HG03442 (cell line): ENCODE measurements around the gene TDRD10.

Experiments
- ATAC-seq: cut with Tn5 transposase; IDR thresholded peaks from one replicate; pipeline ENCODE4 v1.9.1; 2021; ENCODE audit warnings: mild to moderate bottlenecking, moderate library complexity; ENCODE audit not compliant: unreplicated experiment

TDRD10 gene

DNA sequence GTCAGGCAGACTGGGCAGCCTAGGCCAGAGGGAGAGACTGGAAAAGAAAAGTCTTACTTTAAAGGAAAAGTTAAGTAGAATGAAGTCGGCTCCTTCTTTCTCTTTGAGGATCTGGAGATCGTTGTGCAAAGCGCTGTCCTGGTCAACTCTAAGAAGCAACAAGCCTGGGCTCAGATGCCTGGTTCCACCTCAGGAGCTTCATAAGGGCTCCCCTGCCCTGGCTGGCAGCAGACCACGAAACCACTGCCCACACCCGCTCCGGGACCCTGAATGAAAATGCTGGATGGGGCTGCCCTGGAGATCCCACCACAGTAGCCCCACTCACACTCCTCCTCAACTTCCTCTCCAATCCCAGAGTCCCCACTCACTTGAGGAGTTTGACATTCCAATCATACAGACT, 50.0 kb downstream of the TDRD10 start:
- no peak for ATAC-seq

DNA sequence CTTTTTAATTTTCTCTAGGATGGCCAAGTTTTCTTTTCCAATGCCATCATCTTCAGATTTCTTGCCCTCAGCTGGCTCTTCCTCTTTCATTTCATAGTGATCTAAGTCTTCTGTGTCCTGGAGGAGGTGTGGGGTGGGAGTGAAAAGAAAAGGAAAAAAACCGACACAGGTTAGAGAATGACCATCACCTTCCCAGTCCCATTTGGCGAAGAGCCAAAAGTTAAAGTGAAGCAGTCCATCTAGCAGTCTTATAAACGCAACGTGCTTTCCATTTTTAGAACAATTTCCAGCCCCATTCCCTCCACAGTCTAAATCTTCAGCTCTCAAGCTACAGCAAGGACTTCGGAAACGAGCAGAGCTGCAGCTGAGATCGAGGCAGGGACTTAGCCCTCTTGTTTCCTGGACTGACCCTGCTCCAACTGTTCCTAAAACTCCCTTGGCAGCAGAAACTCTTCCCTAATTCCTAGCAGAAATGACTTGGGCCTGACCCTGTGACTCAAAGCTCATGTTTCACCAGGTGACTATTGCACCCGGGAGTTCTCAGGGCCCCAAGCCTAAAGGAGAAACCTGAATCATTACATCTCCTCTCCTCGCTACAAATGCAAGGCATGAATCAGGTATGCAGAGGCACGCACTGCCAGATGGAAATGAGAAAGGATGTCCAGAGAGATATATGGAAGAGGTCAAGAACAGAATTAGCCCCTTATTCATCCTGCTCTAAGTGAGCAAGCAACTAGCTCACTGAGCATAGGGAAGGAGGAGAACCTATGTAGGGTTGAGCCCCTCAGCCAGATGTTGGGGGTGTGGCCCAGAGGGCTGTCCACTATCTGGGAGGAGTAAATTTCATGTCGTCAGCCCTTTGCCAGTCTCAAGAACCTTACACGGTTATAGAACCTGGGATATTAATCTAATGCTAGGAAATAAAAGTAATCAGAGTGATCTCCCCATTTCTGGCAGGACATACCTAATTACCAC, 51.3 kb downstream of the TDRD10 start:
- no peak for ATAC-seq

DNA sequence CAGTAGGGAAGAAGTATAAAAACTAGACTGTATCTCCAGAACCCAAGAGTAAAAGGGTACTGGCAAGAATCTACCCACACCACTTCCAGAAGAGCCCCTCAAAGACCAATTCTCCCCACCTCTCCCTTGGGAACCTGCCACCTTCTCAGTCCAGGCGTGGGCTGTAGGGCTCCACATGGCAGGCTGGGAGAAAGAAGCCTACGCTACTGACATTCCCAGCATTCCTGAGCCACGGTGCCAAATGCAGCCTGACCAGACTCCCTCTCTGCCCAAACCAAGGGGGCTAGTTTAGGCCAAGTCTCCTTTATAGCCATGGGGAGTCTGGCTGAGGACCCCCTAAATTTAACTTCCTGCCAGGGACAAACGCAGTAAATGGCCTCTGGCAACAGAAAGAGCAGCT, 54.4 kb downstream of the TDRD10 start:
- no peak for ATAC-seq

DNA sequence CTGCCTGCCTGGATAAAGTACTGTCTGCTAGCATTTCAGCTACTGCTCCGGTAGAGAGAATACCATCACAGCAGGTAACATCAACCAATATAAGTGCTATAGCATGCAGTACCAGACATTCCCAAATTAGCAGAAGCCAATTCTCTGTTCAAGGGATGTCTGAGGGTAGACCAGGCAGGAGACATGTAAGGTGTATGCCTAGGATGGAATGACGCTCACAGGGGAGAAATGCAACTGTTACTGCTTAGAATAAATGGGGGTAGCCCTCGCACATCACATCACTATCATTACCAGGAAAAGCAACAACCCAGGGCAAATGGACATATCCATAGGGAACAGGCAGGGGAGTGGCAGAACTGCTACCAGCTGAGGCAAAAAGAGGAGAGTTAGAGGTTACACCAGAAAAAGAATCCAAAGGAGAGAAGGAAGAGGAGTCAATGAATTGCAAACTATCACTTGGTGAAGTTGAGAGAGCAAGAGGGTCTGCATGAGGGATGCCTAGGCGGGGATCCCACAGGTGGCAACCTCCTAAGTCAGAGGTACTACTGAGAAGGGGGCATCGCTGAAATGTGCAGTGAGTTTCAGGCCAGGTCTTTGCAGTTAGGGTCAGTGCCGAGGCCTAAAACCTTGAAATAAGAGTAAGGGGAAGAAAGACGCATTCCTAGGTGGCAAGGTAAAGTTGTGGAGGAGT, 55.4 kb downstream of the TDRD10 start:
- no peak for ATAC-seq

DNA sequence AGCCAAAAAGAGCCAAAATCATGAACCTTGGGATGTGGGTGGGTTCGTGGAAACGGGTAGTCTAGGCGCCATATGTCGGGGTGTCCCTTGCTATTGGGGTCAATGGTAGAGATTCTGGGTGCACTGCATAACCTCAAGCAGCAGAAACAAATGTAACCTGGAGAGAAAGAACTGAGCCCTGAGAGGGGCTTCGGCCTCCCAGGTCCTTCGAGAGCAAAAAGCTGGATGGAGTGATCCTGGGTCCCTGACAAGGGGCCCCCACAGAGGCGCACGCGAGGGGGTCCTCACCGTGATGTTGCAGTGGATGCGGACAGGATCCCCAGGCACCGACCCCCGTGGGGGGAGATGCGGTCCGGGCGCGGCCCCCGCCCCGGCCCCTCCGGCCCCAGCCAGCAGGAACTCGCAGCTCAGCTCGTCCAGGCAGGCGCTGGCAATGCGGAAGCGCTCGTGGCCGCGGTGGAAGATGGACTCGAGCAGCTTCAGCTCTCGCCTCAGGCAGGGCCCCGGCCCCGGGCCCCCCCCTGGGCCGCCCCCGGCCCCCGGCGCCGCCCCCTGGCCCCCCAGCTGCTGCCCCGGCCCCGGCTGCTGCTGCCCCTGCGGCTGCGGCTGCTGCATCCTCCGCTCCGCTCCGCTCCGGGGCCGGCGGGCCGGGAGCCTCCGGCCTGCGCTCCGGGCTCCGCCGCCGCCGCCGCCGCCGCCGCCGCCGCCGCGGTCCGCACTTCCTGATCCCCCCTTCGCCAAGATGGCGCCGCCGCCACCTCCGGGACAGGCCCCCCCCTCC, 56.1 kb downstream of the TDRD10 start, which contains the start of gene UBE2Q1:
Gene UBE2Q1 (minus strand): TSS at position 724 of the 781 bp plus-strand sequence. CDS start 109 bp downstream, at position 615.
- ATAC-seq, result peak; percentile 13

DNA sequence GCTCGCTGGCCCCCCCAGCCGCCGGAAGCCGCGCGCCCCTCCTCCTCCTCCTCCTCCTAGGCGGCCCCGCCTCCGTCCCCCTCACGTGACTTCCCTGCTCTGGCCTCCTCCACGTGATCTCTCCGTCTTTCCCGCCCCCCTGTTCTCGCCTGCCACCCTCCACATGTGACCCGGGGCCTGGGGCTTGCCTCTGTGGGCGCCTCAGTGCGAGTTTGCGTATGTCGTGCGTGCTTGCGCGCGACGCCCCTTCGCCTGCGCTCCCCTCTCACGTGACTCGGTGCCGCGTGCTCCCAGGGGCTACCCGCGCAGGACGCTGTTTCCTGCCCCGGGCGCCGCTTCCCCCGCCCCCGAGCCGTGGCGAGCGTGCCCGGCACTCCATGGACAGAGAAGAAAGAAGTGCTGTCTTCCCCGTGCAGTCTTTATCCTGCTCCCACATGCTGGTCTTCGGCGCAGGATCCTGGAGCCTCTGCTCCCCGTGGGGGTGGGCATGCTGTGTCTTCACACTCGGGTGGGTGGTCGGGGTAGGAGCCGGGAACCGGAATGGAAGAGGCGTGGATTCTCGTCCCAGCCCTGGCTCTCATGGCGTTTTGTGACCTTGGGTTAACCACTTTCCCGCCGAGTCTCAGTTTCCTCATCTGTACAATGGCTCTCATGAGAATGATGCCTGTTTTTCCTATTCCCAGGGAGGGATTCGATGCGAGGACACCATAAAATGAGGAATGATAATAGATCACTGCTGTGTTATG, 56.9 kb downstream of the TDRD10 start:
- peak; percentile 84 for ATAC-seq

DNA sequence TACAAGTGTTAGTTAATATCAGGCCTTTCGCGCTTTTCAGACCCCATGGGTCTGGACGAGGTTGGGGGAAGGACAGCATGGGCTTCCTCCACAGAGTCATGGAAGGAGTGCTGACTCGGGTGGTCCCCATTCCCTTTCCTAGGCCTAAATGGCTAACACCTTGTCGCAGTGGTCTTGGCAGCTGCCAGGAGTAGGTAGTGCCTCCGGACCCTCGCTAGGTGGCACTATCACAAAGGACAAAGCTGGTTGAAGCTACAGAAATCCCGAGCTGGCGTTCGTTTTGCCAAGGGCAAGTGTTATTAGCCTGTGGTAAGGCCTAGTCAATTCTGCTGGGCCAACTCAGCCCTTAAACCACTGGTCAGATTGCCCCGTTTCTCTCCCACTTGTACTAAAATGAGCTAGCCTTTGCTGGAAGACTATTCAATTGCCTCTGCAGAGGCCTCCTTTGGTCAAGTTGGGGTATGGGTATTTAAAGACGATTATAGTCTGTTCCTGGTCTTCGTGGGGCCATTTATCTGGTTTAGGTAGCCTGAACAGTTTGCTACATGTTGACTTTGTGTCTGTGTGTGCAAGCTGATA, 57.5 kb downstream of the TDRD10 start:
- ATAC-seq, result peak; percentile 28

DNA sequence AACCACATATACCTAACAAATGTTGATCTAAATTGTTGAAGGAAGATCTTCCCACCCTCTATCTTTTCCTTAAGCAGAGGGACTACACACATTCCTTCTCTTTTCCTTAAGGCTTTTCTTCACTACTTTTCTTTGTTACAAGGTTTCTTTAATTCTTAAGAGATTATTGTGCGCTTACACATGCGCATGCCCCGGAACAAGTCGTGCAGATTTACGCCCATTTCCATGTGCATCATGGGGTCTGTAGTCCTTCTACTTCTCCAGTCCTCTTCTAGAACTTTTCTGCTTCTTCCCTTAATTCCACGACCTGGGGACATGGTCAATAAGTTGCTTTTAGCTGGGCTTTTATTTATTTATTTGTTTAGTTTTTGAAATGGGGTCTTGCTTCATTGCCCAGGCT, 63.9 kb downstream of the TDRD10 start:
- no peak for ATAC-seq

DNA sequence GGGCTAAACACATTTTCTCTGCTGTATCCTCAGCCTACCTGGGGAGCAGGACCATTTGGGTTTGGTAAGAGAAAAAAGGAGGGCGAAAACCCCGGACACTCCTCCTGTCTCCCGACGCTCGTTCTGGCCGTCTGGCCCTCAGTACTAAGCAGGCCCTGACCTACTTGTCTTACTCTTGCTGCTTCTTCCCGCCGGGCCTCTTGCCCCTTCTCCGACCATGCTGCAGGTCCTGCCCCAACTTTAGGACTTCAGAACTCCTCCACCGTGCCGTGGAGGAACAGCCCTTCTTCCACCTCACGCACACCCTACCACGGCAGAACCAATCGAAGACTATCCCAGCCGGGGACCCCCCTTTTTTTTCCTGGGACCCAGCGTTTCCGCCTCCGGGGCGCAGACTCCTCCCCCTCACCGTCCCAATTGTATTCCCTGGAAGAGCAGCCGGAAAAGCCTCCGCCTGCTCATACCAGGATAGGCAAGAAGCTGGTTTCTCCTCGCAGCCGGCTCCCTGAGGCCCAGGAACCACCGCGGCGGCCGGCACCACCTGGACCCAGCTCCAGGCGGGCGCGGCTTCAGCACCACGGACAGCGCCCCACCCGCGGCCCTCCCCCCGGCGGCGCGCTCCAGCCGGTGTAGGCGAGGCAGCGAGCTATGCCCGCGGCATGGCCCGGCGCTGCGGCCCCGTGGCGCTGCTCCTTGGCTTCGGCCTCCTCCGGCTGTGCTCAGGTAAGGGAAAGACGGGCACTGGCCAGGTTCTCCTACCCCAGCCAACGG, 65.6 kb downstream of the TDRD10 start, which contains the start of gene CHRNB2:
Gene CHRNB2 (plus strand): TSS at position 393 of the 771 bp plus-strand sequence. CDS start 267 bp downstream, at position 660.
- ATAC-seq, result no peak

DNA sequence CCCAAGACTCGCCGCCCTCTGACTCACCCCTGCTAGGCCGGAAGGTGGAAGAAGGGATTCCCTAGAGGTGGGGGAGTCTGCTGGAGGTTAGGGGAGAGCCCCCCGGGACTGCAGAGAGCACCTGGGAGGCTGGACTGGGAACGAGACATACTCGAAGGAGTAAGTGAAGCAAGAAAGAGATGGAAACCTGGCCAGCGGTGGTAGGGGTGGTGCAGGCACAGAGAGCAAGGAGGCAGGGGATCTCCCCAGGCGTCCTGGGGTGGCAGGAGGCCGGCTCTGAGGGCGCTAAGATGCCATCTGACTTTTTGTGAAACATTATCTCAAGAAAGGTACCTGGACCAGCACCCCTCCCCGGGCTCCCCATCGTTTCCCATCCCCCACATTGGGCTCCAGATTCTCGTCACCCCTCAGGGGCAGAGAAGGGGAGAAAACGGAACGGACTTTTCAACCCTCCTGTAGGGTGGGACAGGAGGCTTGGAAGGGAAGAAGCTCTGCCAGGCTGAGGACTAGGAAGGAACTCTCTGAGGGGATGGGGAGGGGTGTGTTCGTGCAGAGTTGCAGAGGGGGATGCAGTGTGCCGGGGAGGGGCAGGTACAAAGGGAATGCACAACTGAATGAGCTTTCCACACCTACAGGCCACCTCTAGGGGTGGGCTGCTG, 66.3 kb downstream of the TDRD10 start:
- no peak for ATAC-seq

DNA sequence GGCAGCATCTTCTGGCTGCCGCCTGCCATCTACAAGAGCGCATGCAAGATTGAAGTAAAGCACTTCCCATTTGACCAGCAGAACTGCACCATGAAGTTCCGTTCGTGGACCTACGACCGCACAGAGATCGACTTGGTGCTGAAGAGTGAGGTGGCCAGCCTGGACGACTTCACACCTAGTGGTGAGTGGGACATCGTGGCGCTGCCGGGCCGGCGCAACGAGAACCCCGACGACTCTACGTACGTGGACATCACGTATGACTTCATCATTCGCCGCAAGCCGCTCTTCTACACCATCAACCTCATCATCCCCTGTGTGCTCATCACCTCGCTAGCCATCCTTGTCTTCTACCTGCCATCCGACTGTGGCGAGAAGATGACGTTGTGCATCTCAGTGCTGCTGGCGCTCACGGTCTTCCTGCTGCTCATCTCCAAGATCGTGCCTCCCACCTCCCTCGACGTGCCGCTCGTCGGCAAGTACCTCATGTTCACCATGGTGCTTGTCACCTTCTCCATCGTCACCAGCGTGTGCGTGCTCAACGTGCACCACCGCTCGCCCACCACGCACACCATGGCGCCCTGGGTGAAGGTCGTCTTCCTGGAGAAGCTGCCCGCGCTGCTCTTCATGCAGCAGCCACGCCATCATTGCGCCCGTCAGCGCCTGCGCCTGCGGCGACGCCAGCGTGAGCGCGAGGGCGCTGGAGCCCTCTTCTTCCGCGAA, 69.4 kb downstream of the TDRD10 start:
- ATAC-seq, result no peak

DNA sequence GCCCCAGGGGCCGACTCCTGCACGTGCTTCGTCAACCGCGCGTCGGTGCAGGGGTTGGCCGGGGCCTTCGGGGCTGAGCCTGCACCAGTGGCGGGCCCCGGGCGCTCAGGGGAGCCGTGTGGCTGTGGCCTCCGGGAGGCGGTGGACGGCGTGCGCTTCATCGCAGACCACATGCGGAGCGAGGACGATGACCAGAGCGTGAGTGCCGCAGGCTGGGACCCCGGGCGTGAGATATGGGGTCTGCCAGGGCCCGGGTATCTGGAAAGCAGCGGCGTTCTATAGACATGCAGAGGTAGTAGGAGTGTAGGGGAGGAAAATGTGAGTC, 69.9 kb downstream of the TDRD10 start:
- ATAC-seq, result no peak

DNA sequence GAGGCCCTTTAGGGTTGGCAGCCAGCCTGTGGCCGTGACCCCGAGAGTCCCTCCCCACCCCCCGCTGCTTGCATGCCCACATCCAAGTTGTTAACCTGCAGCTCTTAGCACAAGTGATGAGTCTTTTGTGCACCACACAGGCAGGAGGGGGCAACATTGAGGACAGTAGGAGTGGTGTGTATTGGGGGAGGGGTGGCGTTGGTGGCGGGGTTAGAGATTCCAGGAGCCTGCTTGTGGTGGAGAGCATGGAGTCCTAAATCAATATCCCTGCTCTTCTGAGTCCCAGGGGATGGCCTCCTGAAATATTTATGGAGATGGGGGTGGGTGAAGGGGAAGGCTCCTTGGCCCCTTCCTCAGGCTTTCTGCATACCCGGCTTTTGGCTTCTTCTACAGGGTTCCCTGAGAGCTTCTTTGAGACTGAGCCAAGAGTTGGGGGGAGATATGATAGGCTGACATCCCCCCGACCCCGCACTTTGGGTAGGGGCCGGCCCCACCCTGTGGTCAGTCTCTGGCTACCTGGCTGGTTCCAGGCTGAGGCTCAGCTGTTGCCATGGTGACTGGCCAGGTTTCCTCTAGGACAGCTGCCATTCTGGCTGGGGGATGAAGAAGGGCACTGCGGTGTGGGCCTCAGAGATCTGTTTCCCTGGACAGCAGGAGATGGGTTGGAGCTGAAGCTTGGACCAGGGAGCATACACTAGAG, 70.6 kb downstream of the TDRD10 start:
- no peak for ATAC-seq

DNA sequence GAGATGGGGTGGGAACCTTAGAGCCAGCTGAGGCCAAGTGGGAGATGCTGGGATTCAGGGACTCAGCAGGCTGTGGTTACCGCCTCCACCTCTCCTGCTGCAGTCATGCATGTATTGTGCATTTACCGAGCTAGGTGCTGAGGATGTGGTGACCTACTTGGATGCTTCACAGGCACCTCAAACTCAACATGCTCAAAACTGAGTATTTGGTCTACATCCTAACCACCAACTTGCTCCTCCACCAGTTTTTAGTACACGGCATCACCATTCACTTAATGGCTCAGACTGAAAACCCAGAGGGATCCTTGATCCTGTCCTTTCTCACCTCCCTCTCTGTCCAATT, 71.1 kb downstream of the TDRD10 start:
- ATAC-seq, result no peak

DNA sequence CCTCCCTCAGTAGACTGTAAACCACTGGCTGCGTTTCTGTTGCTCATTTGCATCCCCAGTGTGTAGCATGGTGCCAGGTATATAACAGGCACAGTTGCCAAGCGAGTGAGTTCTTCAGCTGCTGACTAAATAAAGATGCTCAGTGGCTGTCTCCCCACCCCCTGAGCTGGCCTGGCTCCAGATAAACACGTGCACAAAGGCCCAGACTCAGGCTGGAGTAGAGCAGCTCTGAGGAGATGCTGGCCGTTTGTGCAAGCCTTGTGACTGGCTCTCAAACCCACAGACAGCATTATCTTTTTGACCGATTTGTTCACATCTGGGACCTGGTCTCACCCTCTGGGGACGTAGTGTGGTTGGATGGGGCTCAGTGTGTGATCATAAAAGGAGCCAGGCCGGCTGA, 72.7 kb downstream of the TDRD10 start:
- no peak for ATAC-seq

DNA sequence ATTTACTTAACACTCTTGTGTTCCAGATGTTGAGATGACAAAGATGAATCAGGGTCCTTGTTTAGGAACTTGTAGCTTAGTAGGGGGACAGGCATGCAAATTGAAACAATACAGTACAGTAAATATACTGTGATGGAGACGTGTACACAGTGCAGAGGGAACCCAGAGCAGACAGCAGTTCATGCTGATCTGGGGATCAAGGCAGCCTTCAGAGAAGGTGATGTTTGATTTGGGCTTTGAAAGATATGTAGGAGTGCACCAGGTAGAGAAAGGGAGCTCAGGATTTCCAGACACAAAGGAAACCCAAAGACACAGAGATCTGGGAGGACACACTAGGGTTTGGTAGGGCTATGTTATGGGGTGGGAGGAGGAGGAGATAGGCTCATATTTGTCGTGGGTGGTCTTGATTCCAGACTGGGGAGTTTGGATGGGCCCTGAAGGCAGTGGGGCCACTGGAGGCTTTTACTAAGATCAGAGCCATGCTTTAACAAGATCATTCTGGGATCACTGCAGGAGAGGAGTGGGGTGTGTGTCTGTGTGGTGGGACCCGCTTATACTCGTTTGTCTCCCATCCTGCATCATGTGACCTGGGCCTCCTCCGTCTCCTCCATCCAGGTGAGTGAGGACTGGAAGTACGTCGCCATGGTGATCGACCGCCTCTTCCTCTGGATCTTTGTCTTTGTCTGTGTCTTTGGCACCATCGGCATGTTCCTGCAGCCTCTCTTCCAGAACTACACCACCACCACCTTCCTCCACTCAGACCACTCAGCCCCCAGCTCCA, 73.3 kb downstream of the TDRD10 start:
- ATAC-seq, result no peak
